ENCODE measurements around the gene C17orf58.

DNA sequence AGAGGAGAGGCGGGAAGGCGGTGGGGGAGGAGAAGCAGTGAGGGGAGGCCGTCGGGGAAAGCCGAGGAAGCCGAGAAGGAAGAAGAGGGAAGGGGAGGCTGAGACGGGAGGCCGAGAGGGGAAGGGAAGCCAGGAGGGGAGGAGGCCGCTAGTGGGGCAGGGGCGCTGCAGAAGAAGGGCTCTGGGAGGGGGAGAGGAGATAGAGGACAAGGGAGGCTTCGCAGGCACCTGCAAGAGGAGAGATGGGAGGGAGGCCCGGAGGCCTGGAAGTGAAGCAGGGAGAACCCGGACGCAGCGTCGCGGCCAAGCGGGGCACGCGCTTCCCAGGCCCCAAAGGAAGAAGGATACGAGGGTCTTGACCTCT is 2.3 kb downstream of the C17orf58 start:
- TF ChIP-seq, protein P1, sequence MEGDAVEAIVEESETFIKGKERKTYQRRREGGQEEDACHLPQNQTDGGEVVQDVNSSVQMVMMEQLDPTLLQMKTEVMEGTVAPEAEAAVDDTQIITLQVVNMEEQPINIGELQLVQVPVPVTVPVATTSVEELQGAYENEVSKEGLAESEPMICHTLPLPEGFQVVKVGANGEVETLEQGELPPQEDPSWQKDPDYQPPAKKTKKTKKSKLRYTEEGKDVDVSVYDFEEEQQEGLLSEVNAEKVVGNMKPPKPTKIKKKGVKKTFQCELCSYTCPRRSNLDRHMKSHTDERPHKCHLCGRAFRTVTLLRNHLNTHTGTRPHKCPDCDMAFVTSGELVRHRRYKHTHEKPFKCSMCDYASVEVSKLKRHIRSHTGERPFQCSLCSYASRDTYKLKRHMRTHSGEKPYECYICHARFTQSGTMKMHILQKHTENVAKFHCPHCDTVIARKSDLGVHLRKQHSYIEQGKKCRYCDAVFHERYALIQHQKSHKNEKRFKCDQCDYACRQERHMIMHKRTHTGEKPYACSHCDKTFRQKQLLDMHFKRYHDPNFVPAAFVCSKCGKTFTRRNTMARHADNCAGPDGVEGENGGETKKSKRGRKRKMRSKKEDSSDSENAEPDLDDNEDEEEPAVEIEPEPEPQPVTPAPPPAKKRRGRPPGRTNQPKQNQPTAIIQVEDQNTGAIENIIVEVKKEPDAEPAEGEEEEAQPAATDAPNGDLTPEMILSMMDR (IDR thresholded peaks at IDR 0.05): no peak
- no peak for TF ChIP-seq POLR2A (IDR thresholded peaks at IDR 0.05)

Measured in testis (tissue), 2 donors.